ENCODE measurements around the gene TXNDC16.

- TF ChIP-seq KDM1A (IDR thresholded peaks at IDR 0.05; ENCODE audit: low read depth) (no peak), CTCF (IDR thresholded peaks at IDR 0.05) (no peak), PHF8 (IDR thresholded peaks at IDR 0.05; ENCODE audit: borderline replicate concordance, low read depth) (no peak), EP300 (IDR thresholded peaks at IDR 0.05) (no peak), MAZ (IDR thresholded peaks at IDR 0.05; ENCODE audit: borderline replicate concordance, low read depth, low read length) (no peak), POLR2AphosphoS2 (conservative IDR thresholded peaks at IDR 0.05; ENCODE audit: low read length) (no peak), POLR2A (IDR thresholded peaks at IDR 0.05; ENCODE audit: low read length) (no peak), MAFK (IDR thresholded peaks at IDR 0.05; ENCODE audit: partially characterized antibody) (no peak), HMGXB4 (CRISPR knock-in tag; IDR thresholded peaks at IDR 0.05; ENCODE audit: borderline replicate concordance) (no peak), BHLHE40 (IDR thresholded peaks at IDR 0.05; ENCODE audit: low read depth, low read length) (no peak), HOXB5 (CRISPR knock-in tag; IDR thresholded peaks at IDR 0.05) (no peak)
- TF ChIP-seq, protein P1, sequence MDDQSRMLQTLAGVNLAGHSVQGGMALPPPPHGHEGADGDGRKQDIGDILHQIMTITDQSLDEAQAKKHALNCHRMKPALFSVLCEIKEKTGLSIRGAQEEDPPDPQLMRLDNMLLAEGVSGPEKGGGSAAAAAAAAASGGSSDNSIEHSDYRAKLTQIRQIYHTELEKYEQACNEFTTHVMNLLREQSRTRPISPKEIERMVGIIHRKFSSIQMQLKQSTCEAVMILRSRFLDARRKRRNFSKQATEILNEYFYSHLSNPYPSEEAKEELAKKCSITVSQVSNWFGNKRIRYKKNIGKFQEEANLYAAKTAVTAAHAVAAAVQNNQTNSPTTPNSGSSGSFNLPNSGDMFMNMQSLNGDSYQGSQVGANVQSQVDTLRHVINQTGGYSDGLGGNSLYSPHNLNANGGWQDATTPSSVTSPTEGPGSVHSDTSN (IDR thresholded peaks at IDR 0.05), result no peak
These were observed 153.2 kb downstream of the TXNDC16 start for GRCh38 chr14:52399104-52399503.

Measured in A549 (cell line).